Subcutaneous adipose tissue (tissue), 4 donors: ENCODE data around the gene PAPLN. TPM values are rescaled to one million over a fixed set of nuclear protein-coding genes. Genes with fewer than 3 reads are reported as not detected.

ENCODE experiments used
- total RNA-seq, 4 donors: library from RNA; depleted of rRNA; stranded (reverse); fragments of >200 nt; gene quantifications; one replicate each; pipeline ENCODE4 v1.1.0, GENCODE V29; 2016
- TF ChIP-seq, protein P1 (sequence below): fragments of 450-650 bp; IDR thresholded peaks from one replicate; pipeline ENCODE4 v1.5.1; 2016; ENCODE audit warnings: low read depth, mild to moderate bottlenecking, control low read depth, antibody characterized with exemption, moderate library complexity

Gene PAPLN
- total RNA-seq, 4 donors from 2014 or later: 10.4 to 52.2 (median 22.4) TPM

DNA sequence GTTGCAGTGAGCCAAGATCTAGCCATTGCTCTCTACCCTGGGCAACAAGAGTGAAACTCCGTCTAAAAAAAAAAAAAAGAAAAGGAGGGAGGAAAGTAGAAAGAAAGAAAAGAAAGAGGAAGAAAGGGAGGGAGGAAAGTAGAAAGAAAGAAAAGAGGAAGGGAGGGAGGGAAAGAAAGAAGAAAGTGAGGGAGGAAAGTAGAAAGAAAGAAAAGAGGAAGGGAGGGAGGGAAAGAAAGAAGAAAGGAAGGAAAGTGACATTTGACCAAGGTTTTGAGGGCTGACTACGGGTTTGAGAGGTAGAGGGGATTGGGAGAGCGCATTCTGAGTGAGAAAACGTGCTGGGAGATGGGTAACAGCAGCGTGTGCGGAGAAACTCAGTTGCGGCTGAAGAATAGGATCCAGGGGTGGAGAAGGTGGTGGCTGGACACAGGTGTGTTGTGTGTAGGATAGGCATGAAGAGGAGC lies 521 bp upstream of the PAPLN start:
- TF ChIP-seq, protein P1, sequence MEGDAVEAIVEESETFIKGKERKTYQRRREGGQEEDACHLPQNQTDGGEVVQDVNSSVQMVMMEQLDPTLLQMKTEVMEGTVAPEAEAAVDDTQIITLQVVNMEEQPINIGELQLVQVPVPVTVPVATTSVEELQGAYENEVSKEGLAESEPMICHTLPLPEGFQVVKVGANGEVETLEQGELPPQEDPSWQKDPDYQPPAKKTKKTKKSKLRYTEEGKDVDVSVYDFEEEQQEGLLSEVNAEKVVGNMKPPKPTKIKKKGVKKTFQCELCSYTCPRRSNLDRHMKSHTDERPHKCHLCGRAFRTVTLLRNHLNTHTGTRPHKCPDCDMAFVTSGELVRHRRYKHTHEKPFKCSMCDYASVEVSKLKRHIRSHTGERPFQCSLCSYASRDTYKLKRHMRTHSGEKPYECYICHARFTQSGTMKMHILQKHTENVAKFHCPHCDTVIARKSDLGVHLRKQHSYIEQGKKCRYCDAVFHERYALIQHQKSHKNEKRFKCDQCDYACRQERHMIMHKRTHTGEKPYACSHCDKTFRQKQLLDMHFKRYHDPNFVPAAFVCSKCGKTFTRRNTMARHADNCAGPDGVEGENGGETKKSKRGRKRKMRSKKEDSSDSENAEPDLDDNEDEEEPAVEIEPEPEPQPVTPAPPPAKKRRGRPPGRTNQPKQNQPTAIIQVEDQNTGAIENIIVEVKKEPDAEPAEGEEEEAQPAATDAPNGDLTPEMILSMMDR: no peak

DNA sequence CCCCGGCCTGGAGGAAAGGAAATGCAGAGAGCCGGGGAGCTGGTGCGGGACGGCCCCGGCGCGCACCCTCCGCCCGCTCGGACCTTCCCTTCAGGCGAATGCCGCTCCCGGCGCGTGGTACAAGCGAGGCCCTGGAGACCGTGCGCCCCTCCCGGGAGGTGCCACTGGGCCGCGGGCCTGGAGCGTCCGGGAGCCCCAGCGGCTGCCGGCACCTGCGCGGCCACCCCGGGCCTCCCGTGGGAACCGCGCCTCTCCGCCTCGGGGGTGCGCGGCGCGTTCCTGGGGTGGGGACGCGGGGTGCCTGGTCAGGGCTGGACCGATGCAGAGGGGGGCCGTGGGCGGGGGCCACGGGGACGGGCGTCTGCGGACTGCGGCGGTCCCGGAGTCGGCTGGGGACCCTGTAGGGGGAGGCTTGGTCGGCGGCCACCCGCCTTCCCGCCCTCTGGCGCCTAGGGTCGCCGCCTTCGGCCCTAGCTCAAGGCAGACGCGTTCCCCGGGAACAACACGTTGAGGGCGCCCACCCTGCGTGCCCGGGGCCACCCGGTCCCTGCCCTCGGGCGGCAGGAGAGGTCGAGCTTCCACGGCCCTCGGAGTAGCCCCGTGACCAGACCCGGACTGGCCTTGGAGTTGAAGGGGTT lies 599 bp downstream of the PAPLN start:
- TF ChIP-seq, protein P1: no peak

DNA sequence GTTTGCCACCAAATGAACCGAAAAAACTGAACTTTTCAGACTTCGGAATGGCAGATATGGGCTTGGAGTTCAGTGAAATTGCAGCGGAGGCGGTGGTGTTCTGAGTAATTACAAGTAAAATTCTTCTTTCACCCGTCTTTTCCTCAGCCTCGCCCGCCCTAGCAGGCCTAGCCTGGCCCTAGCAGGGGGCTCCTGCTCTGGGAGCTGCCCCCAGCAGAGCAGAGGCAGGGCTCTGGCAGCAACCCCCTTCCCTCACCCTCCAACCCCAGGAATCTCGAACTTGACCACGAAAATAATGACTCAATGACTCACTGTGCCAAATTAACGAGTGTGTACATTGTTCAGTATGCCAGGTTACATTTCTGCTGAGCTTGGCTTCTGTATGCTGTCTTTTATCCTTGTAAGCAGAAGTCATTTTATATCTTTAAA lies 1.1 kb downstream of the PAPLN start:
- TF ChIP-seq, protein P1: no peak

DNA sequence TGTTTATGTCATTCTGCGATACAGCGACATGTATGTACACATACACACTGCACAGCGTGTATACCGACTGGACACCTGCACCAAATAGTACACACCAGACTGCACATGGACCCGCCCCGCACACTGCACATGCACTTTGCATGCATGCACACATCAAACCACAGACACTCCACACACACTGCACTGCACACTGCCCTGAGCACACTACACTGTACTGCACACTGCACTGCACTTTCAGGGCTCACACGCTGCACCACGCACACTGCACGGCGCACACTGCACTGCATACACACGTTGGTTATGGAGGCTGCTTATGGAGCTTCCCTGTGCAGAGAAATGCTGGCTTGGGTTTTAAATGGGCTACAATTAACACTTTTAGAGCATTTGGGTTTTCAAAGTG lies 1.6 kb downstream of the PAPLN start:
- TF ChIP-seq, protein P1: no peak

DNA sequence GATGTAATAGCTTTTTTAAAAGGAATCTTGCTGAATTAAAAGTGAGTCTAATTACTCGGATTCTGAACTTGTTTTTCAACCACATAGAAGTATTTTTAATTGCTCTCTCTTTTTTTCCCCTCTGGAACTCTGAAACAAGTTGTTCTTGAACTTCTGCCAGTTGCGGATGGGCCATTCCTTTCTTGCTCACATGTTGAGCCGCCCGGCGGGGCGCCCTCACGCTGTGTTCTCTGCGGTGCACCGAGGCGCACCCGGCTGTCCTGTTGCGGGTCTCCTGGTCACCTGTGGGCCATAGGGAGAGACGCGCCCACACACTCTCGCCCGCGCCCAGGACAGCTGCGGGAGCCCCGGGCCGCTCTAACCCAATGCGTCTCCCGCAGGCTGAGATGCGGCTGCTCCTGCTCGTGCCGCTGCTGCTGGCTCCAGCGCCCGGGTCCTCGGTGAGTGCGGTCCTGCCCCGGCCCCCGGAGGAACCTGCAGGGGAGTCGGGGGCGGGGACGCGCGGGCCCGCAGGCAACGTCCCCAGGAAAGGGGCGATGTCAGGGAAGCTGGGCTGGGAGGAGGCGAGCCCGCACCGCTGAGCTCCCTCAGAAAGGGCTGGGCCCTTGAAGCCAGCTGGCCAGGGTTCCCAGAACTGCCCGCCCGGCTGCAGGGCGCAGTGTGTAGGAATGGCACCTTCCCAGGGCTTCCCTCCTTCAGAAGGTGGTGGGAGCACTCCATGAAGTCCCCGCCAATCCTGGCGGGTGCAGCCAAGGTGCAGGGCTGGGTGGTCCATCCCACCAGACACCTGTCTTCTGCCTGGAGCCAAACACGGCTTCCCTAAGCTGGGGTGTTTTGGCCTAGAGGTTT lies 2.3 kb downstream of the PAPLN start:
- TF ChIP-seq, protein P1: no peak

DNA sequence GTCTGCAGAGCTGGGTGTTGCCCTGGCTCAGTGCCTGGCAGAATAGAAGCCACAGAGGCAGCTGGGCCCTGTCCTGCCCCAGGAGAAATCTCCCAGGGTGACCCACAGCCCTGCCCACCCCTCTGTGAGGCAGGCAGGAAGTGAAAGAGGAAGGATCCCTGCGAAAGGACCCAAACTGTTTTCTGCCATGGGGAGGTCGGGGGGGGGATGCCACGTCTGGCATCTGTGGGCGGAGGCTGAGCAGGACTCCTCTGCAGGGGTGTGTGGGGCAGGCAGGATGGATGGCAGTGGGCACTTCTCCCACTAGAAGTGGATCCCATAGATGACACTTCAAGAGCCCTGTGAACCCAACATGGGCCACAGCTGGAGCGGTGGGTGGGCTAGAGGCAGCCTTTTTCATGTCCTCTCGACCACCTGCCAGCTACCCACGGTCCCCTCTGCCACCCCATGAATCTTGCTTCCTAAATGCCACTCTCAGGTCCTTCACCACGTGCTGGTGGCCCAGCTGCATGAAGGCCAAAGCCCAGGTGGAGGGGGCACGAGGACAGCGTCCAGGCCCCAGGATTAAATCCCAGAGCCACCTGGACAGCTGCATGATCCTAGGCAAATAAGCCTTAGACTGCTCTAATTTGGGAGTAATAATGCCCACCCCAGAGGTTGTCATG lies 3.6 kb downstream of the PAPLN start:
- TF ChIP-seq, protein P1: no peak
